ENCODE data around the gene ZNF133.

Gene ZNF133

DNA sequence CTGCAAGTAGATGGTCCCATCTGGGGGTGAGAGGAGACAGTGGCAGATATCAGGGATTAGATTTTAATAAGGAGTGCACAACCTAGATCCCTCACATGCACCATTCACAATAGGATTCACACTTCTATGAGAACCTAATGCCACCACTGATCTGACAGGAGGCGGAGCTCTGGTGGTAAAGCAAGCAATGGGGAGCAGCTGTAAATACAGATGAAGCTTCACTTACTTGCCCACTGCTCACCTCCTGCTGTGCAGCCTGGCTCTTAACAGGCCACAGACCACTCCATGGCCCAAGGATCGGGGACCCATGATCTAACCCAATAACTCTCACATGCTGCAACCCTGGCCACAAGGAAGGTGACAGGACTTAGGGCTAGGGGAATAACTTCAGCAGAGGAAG lies 75.4 kb downstream of the ZNF133 start:
- no peak for DNase-seq (ENCODE audit: low spot score)
- in situ Hi-C loops (cut with MboI; ENCODE audit: low sequenced_read_pairs, unreplicated experiment): no loop called here
- TF ChIP-seq, protein P1, sequence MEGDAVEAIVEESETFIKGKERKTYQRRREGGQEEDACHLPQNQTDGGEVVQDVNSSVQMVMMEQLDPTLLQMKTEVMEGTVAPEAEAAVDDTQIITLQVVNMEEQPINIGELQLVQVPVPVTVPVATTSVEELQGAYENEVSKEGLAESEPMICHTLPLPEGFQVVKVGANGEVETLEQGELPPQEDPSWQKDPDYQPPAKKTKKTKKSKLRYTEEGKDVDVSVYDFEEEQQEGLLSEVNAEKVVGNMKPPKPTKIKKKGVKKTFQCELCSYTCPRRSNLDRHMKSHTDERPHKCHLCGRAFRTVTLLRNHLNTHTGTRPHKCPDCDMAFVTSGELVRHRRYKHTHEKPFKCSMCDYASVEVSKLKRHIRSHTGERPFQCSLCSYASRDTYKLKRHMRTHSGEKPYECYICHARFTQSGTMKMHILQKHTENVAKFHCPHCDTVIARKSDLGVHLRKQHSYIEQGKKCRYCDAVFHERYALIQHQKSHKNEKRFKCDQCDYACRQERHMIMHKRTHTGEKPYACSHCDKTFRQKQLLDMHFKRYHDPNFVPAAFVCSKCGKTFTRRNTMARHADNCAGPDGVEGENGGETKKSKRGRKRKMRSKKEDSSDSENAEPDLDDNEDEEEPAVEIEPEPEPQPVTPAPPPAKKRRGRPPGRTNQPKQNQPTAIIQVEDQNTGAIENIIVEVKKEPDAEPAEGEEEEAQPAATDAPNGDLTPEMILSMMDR (IDR thresholded peaks at IDR 0.05; ENCODE audit: borderline replicate concordance, control extremely low read depth, extremely low read depth, insufficient read depth, missing control alignments): no peak

DNA sequence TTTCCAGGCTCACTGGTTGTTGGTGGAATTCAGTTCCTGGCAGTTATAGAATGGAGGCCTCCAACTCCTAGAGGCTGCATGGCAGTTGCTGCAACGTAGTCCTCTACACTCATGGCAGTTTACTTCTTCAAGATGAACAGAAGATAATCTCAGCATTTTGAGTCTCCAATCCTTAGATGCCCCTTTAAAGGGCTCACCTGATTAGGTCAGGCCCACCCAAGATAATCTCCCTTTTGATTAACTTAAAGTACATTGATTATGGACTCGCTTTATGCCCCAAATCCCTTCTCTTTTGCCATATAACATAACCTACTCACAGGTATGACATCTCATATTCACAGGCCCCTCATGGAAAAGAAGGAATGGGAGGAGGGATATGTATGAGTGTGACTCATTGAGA lies 76.4 kb downstream of the ZNF133 start:
- TF ChIP-seq, protein P1 (IDR thresholded peaks at IDR 0.05; ENCODE audit: borderline replicate concordance, control extremely low read depth, extremely low read depth, insufficient read depth, missing control alignments): no peak
- in situ Hi-C loops (cut with MboI; ENCODE audit: low sequenced_read_pairs, unreplicated experiment): no loop called here
- no peak for DNase-seq (ENCODE audit: low spot score)
